GM19452 (cell line): Measurements from ENCODE around the gene PTAR1.
"Not testable (repeated sequence)": the region's sequence is repeated elsewhere in the genome, so short reads cannot be mapped to it uniquely, and the experiment has no call there.

ENCODE experiments used
- ATAC-seq: cut with Tn5 transposase; IDR thresholded peaks from one replicate; pipeline ENCODE4 v1.9.1; 2021; ENCODE audit not compliant: unreplicated experiment

PTAR1 gene, protein sequence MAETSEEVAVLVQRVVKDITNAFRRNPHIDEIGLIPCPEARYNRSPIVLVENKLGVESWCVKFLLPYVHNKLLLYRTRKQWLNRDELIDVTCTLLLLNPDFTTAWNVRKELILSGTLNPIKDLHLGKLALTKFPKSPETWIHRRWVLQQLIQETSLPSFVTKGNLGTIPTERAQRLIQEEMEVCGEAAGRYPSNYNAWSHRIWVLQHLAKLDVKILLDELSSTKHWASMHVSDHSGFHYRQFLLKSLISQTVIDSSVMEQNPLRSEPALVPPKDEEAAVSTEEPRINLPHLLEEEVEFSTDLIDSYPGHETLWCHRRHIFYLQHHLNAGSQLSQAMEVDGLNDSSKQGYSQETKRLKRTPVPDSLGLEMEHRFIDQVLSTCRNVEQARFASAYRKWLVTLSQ

GRCh38 chr9:69759421-69760277 is at the start of gene PTAR1:
TSS of gene PTAR1 (minus strand) at chr9:69760011. CDS start at chr9:69759938, 73 bp downstream.
- peak; percentile 92 for ATAC-seq

GRCh38 chr9:69809304-69809863 is 49.6 kb upstream of the PTAR1 start:
- no peak for ATAC-seq

DNA sequence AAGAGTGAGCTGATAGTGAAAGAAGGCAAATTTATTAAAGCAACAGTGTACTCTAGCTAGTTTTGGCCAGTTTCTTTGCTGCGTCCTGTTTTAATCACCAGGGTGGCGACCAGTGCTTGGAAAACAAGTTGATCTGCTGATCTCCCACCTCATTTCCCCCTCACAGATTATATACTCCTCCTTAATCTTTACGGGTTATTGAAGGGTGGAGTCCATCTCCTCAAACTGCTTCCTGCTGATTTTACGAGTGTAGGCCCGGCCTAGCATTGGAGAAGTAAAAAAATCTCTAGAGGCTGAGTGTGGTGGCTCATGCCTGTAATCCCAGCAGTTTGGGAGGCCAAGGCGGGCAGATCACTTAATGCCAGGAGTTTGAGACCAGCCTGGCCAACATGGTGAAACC is 46.8 kb upstream of the PTAR1 start:
- no peak for ATAC-seq

GRCh38 chr9:69805962-69806515 is 46.2 kb upstream of the PTAR1 start:
- no peak for ATAC-seq

- no peak for ATAC-seq
Observed at GRCh38 chr9:69801989-69802388, 42.2 kb upstream of the PTAR1 start.

DNA sequence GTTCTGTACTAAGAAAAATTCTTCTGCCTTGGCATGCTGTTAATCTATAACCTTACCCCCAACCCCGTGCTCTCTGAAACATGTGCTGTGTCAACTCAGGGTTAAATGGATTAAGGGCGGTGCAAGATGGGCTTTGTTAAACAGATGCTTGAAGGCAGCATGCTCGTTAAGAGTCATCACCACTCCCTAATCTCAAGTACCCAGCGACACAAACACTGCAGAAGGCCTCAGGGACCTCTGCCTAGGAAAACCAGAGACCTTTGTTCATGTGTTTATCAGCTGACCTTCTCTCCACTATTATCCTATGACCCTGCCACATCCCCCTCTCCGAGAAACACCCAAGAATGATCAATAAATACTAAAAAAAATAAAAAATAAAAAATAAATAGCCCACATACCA is 40.2 kb upstream of the PTAR1 start:
- not testable (repeated sequence) for ATAC-seq

DNA sequence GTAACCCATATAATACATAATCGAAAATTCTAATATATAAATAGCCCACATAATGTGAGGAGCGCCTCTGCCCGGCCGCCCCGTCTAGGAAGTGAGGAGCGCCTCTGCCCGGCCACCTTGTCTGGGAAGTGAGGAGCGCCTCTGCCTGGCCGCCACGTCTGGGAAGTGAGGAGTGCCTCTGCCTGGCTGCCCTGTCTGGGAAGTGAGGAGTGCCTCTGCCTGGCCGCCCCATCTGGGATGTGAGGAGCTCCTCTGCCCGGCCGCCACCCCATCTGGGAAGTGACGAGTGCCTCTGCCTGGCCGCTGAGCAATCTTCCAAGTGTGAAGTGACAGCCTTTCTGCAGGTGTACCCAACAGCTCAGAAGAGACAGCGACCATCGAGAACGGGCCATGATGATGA is 39.7 kb upstream of the PTAR1 start:
- not testable (repeated sequence) for ATAC-seq

DNA sequence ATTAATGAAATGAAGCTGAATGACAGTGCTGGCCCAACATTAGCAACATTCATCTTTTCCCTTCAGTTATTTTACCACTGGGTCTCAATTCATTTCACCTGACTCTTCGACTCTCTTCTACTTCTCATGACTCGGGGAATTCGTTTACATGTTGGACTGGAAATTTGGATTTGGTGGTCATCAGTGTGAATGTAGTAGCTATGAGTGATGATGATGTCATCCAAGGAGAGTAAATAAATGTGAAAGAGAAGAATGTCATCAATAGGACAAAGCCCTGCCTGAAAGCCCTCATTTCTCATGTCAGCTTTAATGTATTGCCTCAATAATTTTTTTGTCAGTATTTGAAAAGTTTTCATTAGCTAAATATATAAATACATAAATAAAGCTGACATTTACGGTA is 38.9 kb upstream of the PTAR1 start:
- ATAC-seq: no peak

DNA sequence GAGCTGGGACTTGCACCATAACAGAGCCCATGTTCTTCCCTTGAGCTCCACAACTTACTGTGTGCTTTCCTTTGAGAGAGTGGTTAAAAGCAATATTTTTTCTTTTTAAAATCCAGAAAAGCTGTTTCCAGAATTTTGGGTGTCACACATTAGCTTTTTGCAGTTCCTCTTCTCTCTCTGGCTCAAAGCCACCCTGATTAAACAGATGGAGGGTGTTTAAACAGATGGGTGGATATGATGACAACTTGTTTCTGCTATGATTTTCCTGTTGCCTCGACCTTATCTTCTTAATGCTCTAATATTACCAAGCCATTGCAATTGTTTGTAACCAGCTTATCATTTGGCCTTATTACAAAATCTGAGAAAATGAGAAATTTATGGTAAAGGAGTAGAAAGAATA is 37.9 kb upstream of the PTAR1 start:
- ATAC-seq: no peak

GRCh38 chr9:69794356-69794755 is 34.5 kb upstream of the PTAR1 start:
- no peak for ATAC-seq

DNA sequence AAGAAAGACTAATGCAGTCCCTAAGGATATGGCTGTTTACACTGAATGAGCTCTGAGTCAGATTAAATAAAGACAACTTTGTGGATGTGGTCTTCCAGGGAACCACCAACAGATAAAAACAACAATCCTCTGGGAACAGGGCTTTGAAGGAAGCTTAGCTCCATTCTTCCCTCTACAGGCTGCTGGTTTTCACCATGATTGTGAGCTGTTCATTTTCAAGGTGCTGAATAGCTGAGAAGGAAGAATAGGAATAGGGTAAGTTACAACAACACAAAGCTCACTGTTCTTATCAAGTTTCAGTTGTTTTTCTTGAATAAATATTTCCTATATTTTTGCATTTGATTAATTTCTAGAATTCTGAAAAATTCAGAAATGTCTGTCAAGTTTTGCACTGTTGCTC is 25.9 kb upstream of the PTAR1 start:
- no peak for ATAC-seq

DNA sequence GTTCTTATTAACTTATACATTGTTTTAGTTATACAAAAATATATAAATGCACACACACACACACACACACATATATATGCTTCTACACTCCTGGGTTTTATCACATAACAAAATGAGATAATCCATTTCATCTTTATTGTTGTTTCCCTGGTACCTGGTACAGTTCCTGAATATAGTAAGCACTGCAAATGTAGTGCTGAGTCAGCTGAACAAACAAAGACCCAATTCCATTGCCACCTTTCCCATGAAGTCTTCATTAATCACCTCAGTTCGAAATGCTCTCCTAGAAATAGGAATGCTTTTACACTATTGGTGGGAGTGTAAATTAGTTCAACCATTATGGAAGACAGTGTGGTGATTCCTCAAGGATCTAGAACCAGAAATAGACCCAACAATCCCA is 13.4 kb upstream of the PTAR1 start:
- no peak for ATAC-seq

DNA sequence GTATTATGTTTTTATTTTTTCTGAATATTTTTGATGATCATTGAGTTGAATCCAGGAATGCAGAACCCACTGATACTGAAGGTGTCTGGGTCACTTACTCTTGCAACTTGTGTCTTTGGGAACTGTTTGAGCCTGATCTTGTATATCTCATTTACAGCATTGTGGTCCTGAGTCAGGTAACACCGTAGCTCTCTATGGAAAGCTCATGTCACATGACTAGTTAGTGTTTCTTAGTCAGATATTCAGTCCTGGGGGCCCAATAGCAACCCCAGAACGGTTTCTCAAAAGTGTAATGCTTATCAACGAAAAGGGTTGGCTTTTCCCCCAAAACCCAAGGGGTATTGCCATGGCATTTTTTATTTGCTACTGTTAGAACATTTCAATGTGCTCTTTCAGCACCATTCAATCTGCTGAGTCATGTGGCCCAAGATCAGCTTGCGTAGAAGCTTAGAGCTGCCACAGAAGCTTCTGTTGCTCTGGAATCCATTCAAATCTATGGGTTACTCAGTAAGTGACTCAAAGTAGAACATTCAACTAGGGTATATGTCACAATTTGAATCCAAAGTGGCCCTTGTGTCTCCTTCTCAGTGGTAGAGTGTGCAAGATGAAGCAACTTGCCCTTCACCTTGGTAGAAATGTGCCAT is 12.1 kb upstream of the PTAR1 start:
- no peak for ATAC-seq

DNA sequence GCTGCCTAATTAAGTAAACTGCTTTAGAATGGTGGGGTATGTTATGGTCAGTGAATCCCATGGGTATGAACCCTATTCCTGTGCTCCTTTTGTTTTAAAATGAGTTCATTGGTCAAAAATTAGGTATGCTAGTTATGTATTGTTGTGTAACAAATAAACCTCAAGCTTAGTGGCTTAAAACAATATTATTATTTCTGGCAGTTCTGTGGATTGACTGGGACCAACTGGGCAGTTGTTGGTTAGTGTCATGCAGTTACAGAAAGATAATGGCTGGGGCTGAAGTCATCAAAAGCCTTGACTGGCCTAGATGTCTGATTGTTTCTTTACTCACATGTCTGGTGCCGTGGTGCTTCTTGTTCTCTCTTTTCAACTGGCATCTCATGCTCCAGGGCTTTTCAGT is 8.9 kb upstream of the PTAR1 start:
- no peak for ATAC-seq

DNA sequence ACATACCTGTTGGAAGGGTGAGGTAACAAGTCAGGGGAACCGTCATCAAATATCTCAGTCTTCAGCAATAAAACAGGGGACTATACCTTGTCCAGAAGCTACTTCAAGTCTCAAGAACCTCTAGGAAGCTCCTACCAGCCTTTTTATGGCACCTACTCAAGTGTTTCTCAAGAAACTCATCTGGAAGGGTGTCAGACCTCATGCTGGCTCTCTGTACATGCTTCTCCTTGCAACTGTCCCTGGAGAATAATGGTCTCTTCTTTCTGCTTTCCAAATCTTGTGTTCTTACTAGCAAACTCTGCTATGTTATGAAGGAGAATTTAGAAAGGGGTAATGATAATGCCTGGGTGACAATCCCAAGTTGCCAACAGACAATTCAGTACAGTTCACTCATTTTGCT is 8.3 kb upstream of the PTAR1 start:
- no peak for ATAC-seq

GRCh38 chr9:69763862-69764261 is 4.1 kb upstream of the PTAR1 start:
- not testable (repeated sequence) for ATAC-seq

- ATAC-seq: no peak
Observed at GRCh38 chr9:69762527-69762926, 2.7 kb upstream of the PTAR1 start.

DNA sequence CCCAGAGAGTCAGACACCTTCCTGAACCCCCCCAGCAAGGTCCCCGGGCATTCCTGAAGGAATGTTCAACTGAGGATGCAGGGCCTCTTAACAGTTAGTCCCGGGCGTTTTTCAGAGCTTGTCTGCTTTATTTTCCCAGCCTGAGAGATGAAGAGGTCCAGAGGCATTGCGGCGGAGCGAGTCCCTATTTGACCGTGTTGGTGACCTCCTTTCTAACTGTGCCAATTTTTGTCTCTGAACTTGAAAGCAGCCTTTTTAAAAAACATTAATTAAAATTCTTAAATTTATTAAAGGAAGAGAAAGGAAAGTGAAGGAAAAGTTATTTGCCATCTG is 433 bp upstream of the PTAR1 start:
- ATAC-seq: no peak

DNA sequence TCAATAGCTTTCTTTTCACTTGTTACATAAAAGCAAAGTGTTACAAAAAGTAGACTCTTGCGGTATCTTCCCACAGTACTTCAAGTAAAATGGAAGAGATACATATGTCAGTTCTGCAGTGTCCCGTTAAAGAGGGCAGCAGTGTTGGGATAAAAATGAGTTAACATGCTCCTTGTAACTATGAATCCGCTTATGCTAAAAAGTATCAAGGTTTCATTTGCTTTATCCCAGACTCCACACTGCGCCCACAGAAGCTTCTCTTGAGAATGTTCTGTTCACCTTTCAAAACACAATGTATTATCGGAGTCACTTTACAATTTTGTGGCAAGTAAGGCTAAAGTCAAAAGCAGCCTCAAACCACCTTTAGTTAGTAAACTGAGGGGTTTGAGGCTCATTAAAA is 790 bp downstream of the PTAR1 start:
- ATAC-seq: peak; percentile 1

DNA sequence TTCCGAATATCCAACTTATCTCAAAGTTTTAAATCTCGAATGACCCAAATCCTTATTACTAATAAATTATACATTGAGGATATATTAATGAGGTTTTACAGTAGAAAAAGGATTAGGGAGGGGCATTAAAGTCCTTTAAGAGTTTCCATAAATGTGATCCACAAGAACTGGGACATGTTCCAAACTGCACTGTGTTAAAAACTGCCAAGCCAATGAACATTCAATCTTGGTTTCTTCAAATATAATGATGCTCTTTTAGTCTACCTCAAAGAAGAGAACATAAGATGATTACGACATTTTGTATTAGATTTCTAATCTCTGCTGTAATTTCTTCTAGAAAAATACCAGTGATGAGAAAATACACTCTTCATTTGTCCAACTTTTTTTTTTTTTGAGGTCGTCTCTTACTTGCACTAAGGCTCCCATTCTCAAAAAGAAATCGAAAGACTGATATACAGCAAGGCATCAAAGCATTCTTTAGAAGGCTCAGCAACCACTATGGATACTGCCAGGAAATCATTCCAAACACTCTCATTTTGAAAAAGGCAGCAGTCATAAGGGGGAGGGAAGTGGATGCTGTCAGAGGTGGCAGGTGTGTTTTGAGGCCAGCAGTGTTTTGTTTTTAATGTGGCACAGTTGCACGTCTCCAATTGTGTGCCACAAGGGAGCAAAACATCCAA is 1.7 kb downstream of the PTAR1 start:
- ATAC-seq: no peak

DNA sequence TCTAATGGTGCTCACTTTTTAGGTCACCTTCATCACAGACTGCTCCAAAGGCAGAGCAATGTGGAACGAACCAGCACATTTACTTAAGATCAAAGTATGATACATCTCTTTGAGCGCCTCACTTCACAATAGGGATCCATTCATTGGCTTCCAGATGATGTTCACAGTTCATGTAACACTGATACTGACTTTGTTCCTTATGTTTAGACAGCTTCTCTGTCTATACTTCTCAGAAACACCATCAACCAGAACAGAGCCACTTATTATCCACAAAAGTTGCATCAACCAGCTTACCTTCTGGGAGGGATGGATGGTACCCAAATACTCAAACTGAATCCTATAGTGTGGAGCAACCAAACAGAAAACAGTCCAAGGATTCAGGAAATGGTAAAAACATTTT is 4.6 kb downstream of the PTAR1 start:
- ATAC-seq: no peak
